NCI-H2227 (cell line): ENCODE data around the gene RGS6.

Experiments
- DNase-seq: peaks from one replicate; lab custom pipeline; 2025; ENCODE audit not compliant: unreplicated experiment; lab: John Stamatoyannopoulos, UW

Gene RGS6

GRCh38 chr14:72070458-72070857 lies 138.2 kb downstream of the RGS6 start:
- DNase-seq = no peak

- no peak for DNase-seq
These were observed 143.6 kb downstream of the RGS6 start for GRCh38 chr14:72075649-72076334.

GRCh38 chr14:72081137-72081536 lies 148.9 kb downstream of the RGS6 start:
- DNase-seq = no peak

GRCh38 chr14:72084935-72085334 lies 152.7 kb downstream of the RGS6 start:
- DNase-seq = no peak

- DNase-seq = no peak
These were observed 157.4 kb downstream of the RGS6 start for GRCh38 chr14:72089625-72090024.

- DNase-seq = no peak
These were observed 162.8 kb downstream of the RGS6 start for GRCh38 chr14:72094844-72095582.

GRCh38 chr14:72097173-72097783 lies 165.0 kb downstream of the RGS6 start:
- DNase-seq = no peak

- DNase-seq = no peak
These were observed 166.0 kb downstream of the RGS6 start for GRCh38 chr14:72098210-72098609.

GRCh38 chr14:72099566-72099965 lies 167.3 kb downstream of the RGS6 start:
- DNase-seq = no peak

GRCh38 chr14:72104011-72104613 lies 171.9 kb downstream of the RGS6 start:
- no peak for DNase-seq

- DNase-seq = no peak
These were observed 179.7 kb downstream of the RGS6 start for GRCh38 chr14:72111911-72112310.

GRCh38 chr14:72118841-72119240 lies 186.6 kb downstream of the RGS6 start:
- DNase-seq = no peak

GRCh38 chr14:72120315-72120714 lies 188.1 kb downstream of the RGS6 start:
- DNase-seq = no peak

GRCh38 chr14:72123755-72124154 lies 191.5 kb downstream of the RGS6 start:
- DNase-seq = no peak

GRCh38 chr14:72124171-72124570 lies 191.9 kb downstream of the RGS6 start:
- DNase-seq = no peak

GRCh38 chr14:72126091-72126490 lies 193.9 kb downstream of the RGS6 start:
- DNase-seq = no peak

GRCh38 chr14:72126561-72126960 lies 194.3 kb downstream of the RGS6 start:
- no peak for DNase-seq

- DNase-seq = no peak
These were observed 196.4 kb downstream of the RGS6 start for GRCh38 chr14:72128629-72129028.

GRCh38 chr14:72129291-72129690 lies 197.1 kb downstream of the RGS6 start:
- no peak for DNase-seq

- DNase-seq = no peak
These were observed 208.9 kb downstream of the RGS6 start for GRCh38 chr14:72141084-72141483.

- DNase-seq = no peak
These were observed 210.1 kb downstream of the RGS6 start for GRCh38 chr14:72142328-72142727.

- DNase-seq = no peak
These were observed 214.0 kb downstream of the RGS6 start for GRCh38 chr14:72146241-72146640.
